ENCODE measurements around the gene HINT1. TPM values are rescaled to one million over a fixed set of nuclear protein-coding genes. Genes with fewer than 3 reads are reported as not detected.
"Not testable (repeated sequence)": the region's sequence is repeated elsewhere in the genome, so short reads cannot be mapped to it uniquely, and the experiment has no call there.

The HINT1 gene
- total RNA-seq, 2 experiments from 2014 or later: 232 to 246 TPM

DNA sequence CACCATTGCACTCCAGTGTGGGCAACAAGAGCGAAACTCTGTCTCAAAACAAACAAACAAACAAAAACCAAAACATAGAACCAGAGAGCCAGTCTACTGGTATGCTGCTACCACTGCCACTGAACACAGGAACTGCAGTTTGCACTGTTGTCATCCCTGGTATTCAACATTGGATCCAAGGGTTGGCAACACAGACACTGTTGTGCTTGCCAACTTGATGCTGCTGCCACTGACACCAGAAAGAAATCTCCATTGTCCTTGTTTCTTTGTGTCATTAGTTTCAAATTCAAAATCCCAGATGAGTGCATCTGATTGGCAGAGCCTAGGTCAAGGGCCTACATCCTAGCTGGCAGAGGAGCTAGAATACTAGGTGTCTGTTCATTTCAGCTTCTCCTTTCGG lies 16.2 kb downstream of the HINT1 start:
- Mint-ChIP-seq H3K36me3 (ENCODE audit: low read depth) (peaks cover 2% of the 10 kb centered on the region), H3K4me1 (ENCODE audit: low read depth) (no peaks in the 10 kb centered on the region), H3K27ac (no peak overlapping the region), H3K27me3 (ENCODE audit: low read depth) (no peaks in the 10 kb centered on the region), H3K9me3 (ENCODE audit: insufficient read depth) (no peaks in the 10 kb centered on the region), H3K4me3 (no peak overlapping the region)
- ChIA-PET POLR2A (no interaction called here), CTCF (no interaction called here)
- no peak for ATAC-seq
- no peak for DNase-seq

- Mint-ChIP-seq H3K27me3 (ENCODE audit: low read depth) (no peaks in the 10 kb centered on the region), H3K36me3 (ENCODE audit: low read depth) (no peaks in the 10 kb centered on the region), H3K27ac (no peak overlapping the region), H3K9me3 (ENCODE audit: insufficient read depth) (no peaks in the 10 kb centered on the region), H3K4me3 (no peak overlapping the region), H3K4me1 (ENCODE audit: low read depth) (no peaks in the 10 kb centered on the region)
- ChIA-PET CTCF (interaction anchor here (1.1 kb wide), 1 partner anchor 16 kb away, joined by 4 read pairs; no protein-coding TSS in a partner anchor), POLR2A (interaction anchor here (0.6 to 1.3 kb wide), 3 partner anchors 18 to 544 kb away, joined by 3 to 4 read pairs (median 3); partner anchors contain the start of gene HINT1)
- ATAC-seq (no peak), DNase-seq (no peak)
These were observed 17.8 kb downstream of the HINT1 start for GRCh38 chr5:131147258-131147657.

DNA sequence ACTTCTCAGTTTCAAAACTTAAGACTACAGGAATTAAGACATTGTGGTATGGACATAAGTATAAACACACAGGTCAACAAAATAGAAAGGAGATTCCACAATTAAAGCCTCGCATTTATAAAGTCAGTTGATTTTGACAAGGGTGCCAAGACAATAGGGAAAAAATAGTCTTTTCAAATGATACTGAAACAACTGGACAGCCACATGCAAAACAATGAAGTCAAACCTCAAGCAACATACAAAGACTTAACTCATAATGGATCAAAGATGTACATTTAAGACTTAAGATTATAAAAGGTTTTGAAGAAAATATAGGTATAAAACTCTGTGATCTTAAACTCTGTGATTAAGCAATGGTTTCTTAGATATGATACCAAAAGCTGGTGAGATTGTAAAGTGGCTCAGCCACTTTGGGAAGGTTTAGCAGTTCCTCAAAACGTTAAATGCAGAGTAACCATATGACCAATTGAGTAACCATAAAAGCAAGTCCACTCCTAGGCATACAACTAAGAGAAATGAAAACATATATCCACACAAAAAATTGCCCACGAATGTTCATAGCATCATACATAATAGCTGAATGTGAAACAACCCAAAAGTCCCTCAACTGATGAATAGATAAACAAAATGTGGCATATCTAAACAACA lies 22.0 kb downstream of the HINT1 start:
- ATAC-seq: no peak

DNA sequence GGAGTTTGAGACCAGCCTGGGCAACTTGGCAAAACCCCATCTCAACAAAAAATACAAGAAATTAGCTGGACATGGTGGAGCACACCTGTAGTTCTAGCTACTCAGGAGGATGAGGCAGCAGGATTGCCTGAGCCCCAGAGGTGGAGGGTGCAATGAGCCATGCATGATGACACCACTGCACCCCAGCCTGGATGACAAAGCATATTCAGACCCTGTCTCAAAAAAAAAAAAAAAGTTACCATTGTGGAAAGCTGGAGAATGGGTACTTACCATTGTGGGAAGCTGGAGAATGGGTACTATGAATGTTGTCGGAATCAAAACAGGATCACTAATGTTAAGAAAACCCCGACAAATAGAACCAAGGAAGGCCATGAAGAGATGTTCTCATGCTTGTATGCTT lies 25.7 kb downstream of the HINT1 start:
- no peak for ATAC-seq
- CTCF ChIA-PET: no interaction called here
- H3K36me3 Mint-ChIP-seq (ENCODE audit: low read depth): no peaks in the 10 kb centered on the region

More for the DNA sequence above, 22.0 kb downstream of the HINT1 start:
- no peaks in the 10 kb centered on the region for H3K9me3 Mint-ChIP-seq (ENCODE audit: insufficient read depth)
- H3K4me1 Mint-ChIP-seq (ENCODE audit: low read depth): peaks cover 2% of the 10 kb centered on the region
- H3K36me3 Mint-ChIP-seq (ENCODE audit: low read depth): no peaks in the 10 kb centered on the region
- no peak for DNase-seq
- no peaks in the 10 kb centered on the region for H3K27me3 Mint-ChIP-seq (ENCODE audit: low read depth)
- ChIA-PET CTCF (no interaction called here), POLR2A (no interaction called here)
- no peak overlapping the region for H3K4me3 Mint-ChIP-seq
- no peak overlapping the region for H3K27ac Mint-ChIP-seq

DNA sequence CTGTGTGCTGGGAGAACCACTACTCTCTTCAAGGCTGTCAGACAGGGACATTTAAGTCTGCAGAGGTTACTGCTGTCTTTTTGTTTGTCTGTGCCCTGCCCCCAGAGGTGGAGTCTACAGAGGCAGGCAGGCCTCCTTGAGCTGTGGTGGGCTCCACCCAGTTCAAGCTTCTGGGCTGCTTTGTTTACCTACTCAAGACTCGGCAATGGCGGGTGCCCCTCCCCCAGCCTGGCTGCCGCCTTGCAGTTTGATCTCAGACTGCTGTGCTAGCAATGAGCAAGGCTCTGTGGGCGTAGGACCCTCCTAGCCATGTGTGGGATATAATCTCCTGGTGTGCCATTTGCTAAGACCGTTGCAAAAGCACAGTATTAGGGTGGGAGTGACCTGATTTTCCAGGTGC lies 26.6 kb downstream of the HINT1 start:
- H3K27me3 Mint-ChIP-seq (ENCODE audit: low read depth); CTCF ChIA-PET; DNase-seq; POLR2A ChIA-PET; H3K4me3 Mint-ChIP-seq; H3K36me3 Mint-ChIP-seq (ENCODE audit: low read depth); H3K9me3 Mint-ChIP-seq (ENCODE audit: insufficient read depth); H3K4me1 Mint-ChIP-seq (ENCODE audit: low read depth); H3K27ac Mint-ChIP-seq; ATAC-seq: not testable (repeated sequence)

More for the DNA sequence above, 25.7 kb downstream of the HINT1 start:
- POLR2A ChIA-PET: interaction anchor here (0.5 kb wide), 1 partner anchor 211 kb away, joined by 3 read pairs; no protein-coding TSS in a partner anchor
- peaks cover 2% of the 10 kb centered on the region for H3K27me3 Mint-ChIP-seq (ENCODE audit: low read depth)
- peaks cover 2% of the 10 kb centered on the region for H3K4me1 Mint-ChIP-seq (ENCODE audit: low read depth)
- no peak overlapping the region for H3K4me3 Mint-ChIP-seq
- H3K9me3 Mint-ChIP-seq (ENCODE audit: insufficient read depth): no peaks in the 10 kb centered on the region
- no peak for DNase-seq
- no peak overlapping the region for H3K27ac Mint-ChIP-seq

DNA sequence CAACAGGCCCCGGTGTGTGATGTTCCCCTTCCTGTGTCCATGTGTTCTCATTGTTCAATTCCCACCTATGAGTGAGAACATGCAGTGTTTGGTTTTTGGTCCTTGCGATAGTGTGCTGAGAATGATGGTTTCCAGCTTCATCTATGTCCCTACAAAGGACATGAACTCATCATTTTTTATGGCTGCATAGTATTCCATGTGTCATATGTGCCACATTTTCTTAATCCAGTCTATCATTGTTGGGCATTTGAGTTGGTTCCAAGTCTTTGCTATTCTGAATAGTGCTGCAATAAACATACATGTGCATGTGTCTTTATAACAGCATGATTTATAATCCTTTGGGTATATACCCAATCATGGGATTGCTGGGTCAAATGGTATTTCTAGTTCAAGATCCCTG lies 32.0 kb downstream of the HINT1 start:
- H3K4me1 Mint-ChIP-seq (ENCODE audit: low read depth); H3K4me3 Mint-ChIP-seq; CTCF ChIA-PET; H3K27ac Mint-ChIP-seq; H3K36me3 Mint-ChIP-seq (ENCODE audit: low read depth); DNase-seq; H3K9me3 Mint-ChIP-seq (ENCODE audit: insufficient read depth); POLR2A ChIA-PET; ATAC-seq; H3K27me3 Mint-ChIP-seq (ENCODE audit: low read depth): not testable (repeated sequence)

DNA sequence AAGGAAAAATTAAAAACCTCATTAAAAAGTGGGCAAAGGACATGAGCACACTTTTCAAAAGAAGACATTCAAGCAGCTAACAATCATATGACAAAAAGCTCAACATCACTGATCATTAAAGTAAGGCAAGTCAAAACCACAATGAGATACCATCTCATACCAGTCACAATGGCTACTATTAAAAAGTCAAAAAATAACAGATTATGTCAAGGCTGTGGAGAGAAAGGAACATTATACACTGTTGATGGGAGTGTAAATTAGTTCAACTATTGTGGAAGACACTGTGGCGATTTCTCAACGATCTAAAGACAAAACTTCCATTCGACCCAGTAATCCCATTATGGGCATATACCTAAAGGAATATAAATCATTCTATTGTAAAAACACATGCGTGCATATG lies 35.8 kb downstream of the HINT1 start:
- no peak overlapping the region for H3K4me3 Mint-ChIP-seq
- DNase-seq (no peak), ATAC-seq (no peak)
- no peaks in the 10 kb centered on the region for H3K36me3 Mint-ChIP-seq (ENCODE audit: low read depth)
- peaks cover 2% of the 10 kb centered on the region for H3K27me3 Mint-ChIP-seq (ENCODE audit: low read depth)
- H3K9me3 Mint-ChIP-seq (ENCODE audit: insufficient read depth): peaks cover 7% of the 10 kb centered on the region
- CTCF ChIA-PET: no interaction called here
- no peaks in the 10 kb centered on the region for H3K4me1 Mint-ChIP-seq (ENCODE audit: low read depth)
- no peak overlapping the region for H3K27ac Mint-ChIP-seq
- POLR2A ChIA-PET: no interaction called here

GRCh38 chr5:131127244-131127643 lies 37.8 kb downstream of the HINT1 start:
- H3K4me3 Mint-ChIP-seq; CTCF ChIA-PET; H3K4me1 Mint-ChIP-seq (ENCODE audit: low read depth); ATAC-seq; H3K27me3 Mint-ChIP-seq (ENCODE audit: low read depth); POLR2A ChIA-PET; DNase-seq; H3K27ac Mint-ChIP-seq; H3K36me3 Mint-ChIP-seq (ENCODE audit: low read depth): not testable (repeated sequence)
- peaks cover 11% of the 10 kb centered on the region for H3K9me3 Mint-ChIP-seq (ENCODE audit: insufficient read depth)

DNA sequence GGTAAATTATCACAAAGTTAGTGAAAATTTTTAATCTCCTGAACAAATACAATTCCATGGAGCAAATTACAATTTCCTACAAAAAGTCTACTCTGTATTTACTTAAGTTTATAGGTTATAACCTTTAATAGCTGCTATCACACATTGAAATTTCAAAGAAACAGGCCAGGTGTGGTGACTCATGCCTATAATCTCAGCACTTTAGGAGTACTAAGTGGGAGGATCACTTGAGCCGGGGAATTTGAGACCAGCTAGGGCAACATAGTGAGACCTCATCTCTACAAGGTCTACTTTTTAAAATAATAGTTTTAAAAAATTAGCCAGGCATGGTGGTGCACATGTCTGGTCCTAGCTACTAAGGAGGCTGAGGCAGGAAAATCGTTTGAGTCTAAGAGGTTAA lies 50.3 kb downstream of the HINT1 start:
- no peak overlapping the region for H3K27ac Mint-ChIP-seq
- no peak for DNase-seq
- no peak for ATAC-seq
- no peaks in the 10 kb centered on the region for H3K9me3 Mint-ChIP-seq (ENCODE audit: insufficient read depth)
- ChIA-PET CTCF (no interaction called here), POLR2A (no interaction called here)
- H3K27me3 Mint-ChIP-seq (ENCODE audit: low read depth): peaks cover 2% of the 10 kb centered on the region
- no peak overlapping the region for H3K4me3 Mint-ChIP-seq
- H3K36me3 Mint-ChIP-seq (ENCODE audit: low read depth): no peaks in the 10 kb centered on the region
- no peaks in the 10 kb centered on the region for H3K4me1 Mint-ChIP-seq (ENCODE audit: low read depth)

- Mint-ChIP-seq H3K9me3 (ENCODE audit: insufficient read depth) (no peaks in the 10 kb centered on the region), H3K4me3 (no peak overlapping the region), H3K27ac (no peak overlapping the region), H3K4me1 (ENCODE audit: low read depth) (peaks cover under 1% of the 10 kb centered on the region), H3K36me3 (ENCODE audit: low read depth) (no peaks in the 10 kb centered on the region), H3K27me3 (ENCODE audit: low read depth) (peaks cover 2% of the 10 kb centered on the region)
- ATAC-seq (no peak), DNase-seq (no peak)
- ChIA-PET POLR2A (no interaction called here), CTCF (interaction anchor here (0.6 to 1.2 kb wide), 2 partner anchors 241 to 1003 kb away, joined by 4 read pairs; no protein-coding TSS in a partner anchor)
These were observed 52.6 kb downstream of the HINT1 start for GRCh38 chr5:131112424-131112823.

DNA sequence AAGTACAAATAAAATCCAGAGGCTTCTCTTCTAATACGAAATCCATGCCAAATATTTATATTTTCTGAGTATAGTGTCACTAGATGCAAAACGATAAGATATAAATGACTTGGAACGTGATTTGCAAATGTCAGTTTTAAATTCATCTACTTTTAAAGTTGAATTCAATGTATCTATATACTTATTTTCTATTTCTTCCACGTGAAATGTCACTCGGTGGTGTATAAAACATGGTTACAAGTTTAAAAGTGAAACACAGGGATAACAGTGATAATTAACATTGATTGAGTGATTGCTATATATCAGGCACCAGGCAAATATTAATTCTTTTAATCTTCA lies 54.8 kb downstream of the HINT1 start:
- no peak for DNase-seq
- Mint-ChIP-seq H3K4me1 (ENCODE audit: low read depth) (peaks cover 1% of the 10 kb centered on the region), H3K27ac (no peak overlapping the region), H3K27me3 (ENCODE audit: low read depth) (no peaks in the 10 kb centered on the region), H3K4me3 (no peak overlapping the region), H3K9me3 (ENCODE audit: insufficient read depth) (no peaks in the 10 kb centered on the region), H3K36me3 (ENCODE audit: low read depth) (no peaks in the 10 kb centered on the region)
- POLR2A ChIA-PET: no interaction called here
- CTCF ChIA-PET: no interaction called here
- no peak for ATAC-seq

DNA sequence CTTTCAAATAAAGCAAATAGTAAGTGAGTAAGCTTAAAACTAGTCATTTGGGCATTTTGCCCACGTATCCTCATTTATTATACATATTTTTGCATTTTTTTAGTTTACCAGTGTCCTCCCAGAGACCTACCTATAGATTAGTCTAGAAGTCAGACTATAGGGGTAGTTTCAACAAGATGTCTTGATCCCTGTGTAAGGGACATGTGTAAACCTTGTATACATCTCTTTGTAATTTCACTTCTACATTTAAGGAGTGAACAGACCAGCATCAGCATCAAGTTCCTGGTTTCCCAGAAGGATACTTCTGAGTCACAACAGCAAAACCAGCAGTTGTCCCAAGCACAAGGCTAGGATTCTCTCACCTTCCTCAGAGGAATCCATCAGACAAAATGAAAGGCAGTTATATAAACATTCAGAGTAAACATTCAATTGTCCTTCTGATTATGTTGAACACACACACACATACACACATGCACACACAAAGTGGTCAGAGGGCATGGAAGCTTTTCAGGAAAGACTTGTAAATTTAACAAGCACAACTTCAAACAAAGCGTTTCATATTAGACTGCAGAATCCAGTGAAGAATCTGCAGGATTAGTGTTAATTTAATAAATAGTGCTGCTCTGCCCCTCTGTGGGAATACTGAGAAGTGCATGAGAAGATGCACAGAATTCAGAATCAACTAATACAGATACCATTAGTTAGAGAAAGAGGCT lies 55.4 kb downstream of the HINT1 start:
- H3K27me3 Mint-ChIP-seq (ENCODE audit: low read depth): no peaks in the 10 kb centered on the region

More for the DNA sequence above, 55.4 kb downstream of the HINT1 start:
- H3K27ac Mint-ChIP-seq: no peak overlapping the region
- ATAC-seq (no peak), DNase-seq (peak; percentile 46)
- H3K9me3 Mint-ChIP-seq (ENCODE audit: insufficient read depth): no peaks in the 10 kb centered on the region
- ChIA-PET CTCF (interaction anchor here (0.9 to 1.6 kb wide), 7 partner anchors 40 to 1339 kb away, joined by 3 to 15 read pairs (median 3); no protein-coding TSS in a partner anchor), POLR2A (no interaction called here)
- no peaks in the 10 kb centered on the region for H3K36me3 Mint-ChIP-seq (ENCODE audit: low read depth)
- peaks cover 1% of the 10 kb centered on the region for H3K4me1 Mint-ChIP-seq (ENCODE audit: low read depth)
- no peak overlapping the region for H3K4me3 Mint-ChIP-seq

Data from activated CD8-positive, alpha-beta T cell treated with anti-CD3 and anti-CD28 coated beads, Interleukin-2, amount 10 ng/mL, durations not matched to agents 7 days and 5 days (primary cell).